Measurements from ENCODE around the gene TUBG2.

Gene TUBG2

DNA sequence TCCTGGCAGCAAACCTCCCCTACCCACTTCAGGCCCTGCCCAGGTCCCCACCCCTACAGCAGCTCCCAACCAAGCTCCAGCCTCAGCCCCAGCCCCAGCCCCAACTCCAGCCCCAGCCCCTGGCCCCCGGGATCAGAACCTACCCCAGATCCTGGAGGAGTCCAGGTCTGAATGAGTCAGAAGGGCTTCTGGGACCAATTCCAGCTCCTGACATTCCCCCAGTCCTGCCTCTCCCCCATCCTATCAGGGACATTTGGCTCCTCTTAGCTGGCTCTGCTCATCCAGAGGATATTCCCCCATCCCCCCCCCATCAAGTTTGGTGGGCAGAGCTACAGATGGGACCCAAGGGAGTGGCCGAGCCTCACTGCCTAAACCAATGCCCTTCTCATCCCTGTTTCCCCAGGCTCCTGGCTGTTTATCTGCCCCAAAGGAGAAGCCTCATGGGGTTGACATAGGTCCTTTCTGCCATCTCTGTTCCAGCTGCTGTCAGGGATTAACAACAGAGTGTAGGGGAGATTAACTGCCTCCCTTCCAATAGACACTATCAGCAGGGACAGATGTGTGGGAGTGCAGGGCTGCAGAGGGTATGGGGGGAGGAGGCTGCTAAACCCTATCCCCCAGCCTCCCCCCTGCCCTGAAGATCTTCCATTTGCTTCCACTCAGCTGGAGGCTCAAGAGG, 39.8 kb downstream of the TUBG2 start:
- peak; percentile 2 for DNase-seq (ENCODE audit: low spot score)

GRCh38 chr17:42699415-42699740, 40.3 kb downstream of the TUBG2 start:
- DNase-seq (ENCODE audit: low spot score) = no peak

- DNase-seq (ENCODE audit: low spot score) = no peak
These were observed 41.7 kb downstream of the TUBG2 start for GRCh38 chr17:42700586-42701289.

- peak; percentile 49 for DNase-seq (ENCODE audit: low spot score)
These were observed 43.4 kb downstream of the TUBG2 start for GRCh38 chr17:42702446-42702845.

DNA sequence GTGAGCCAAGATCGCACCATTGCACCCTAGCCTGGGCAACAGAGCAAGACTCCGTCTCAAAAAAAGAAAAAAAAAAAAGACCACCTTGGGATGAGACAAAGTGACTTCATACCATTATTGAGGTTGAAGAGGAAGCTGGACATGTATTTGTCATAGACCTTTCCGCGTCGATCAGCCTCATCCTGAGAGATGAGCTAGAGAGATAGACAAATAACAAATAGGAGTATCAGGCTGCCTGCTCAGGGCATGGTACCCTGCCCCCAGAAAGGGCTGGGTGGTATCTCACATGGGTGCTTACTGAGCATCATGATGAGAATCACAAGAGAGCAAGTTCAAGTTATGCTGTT, 45.4 kb downstream of the TUBG2 start:
- no peak for DNase-seq (ENCODE audit: low spot score)

DNA sequence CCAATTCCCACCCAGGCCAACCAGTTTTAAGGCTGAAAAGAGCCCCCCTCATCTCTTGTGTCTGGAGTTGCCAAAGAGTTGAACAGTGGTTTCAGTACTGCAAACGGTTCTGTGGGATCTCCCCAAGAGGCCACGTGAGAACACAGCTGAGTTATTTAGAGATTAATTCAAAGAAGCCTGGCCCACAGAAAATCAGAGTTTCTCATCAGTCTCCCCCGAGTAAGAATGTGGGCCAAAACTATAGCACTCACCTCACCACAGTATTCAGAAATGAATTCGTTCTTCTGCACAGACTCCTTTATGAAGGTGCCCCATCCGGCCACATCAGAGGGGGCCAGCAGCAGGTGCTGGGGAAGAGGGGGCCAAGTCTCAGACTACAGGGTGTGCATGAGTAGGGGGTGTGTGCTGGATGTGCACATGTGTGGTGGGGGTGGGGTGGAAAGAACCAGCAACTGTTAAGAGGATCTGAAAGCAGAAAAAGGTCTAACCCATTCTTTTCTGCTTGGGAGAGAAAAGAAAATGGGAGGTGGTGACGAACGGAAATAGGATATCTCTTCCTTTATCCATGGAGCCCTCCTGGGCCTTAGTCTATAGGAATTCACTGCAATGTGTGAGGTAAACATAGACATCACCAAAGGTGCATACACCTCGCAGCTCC, 45.9 kb downstream of the TUBG2 start:
- DNase-seq (ENCODE audit: low spot score) = peak; percentile 28

- no peak for DNase-seq (ENCODE audit: low spot score)
These were observed 47.6 kb downstream of the TUBG2 start for GRCh38 chr17:42706732-42707131.

GRCh38 chr17:42708588-42708987, 49.5 kb downstream of the TUBG2 start:
- DNase-seq (ENCODE audit: low spot score) = no peak

DNA sequence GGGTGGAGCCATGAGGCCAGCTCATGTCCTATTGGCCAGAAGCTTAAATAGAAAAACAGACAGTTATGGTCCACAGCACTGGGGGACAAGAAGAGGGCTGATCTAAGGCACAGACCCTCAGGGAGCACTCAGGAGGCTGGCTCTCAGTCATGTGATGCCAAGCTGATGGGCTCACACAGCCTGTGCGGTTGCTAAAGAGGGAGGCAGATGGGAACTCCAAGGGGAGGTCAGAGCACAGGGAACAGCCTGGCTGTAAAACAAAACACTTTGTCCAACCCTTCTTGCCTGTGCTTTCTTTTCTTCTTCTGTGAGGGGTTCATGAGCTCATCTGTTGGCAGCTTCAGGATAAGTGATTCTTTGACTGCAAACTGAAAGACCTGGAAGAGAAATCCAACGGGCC, 50.5 kb downstream of the TUBG2 start:
- no peak for DNase-seq (ENCODE audit: low spot score)

Measured in germinal center (tissue), 1 donor.